HG03108 (cell line): ENCODE results near the gene VIT.

Source experiments
- ATAC-seq: cut with Tn5 transposase; IDR thresholded peaks from one replicate; pipeline ENCODE4 v1.9.1; 2021; ENCODE audit warnings: moderate library complexity; ENCODE audit not compliant: unreplicated experiment

Gene VIT

GRCh38 chr2:36696533-36696932 is at the start of gene VIT:
Gene VIT (plus strand): TSS chr2:36696707. CDS start chr2:36716371, 19,664 bp downstream.
- no peak for ATAC-seq

- ATAC-seq, result peak; percentile 97
These were observed 46.3 kb upstream of the VIT start for GRCh38 chr2:36650031-36650829.

- no peak for ATAC-seq
These were observed 43.4 kb upstream of the VIT start for GRCh38 chr2:36653155-36653554.

GRCh38 chr2:36653967-36654694 is 42.4 kb upstream of the VIT start:
- ATAC-seq, result no peak

GRCh38 chr2:36655453-36655852 is 41.1 kb upstream of the VIT start:
- no peak for ATAC-seq

GRCh38 chr2:36657703-36658102 is 38.8 kb upstream of the VIT start:
- no peak for ATAC-seq

GRCh38 chr2:36658277-36658748 is 38.2 kb upstream of the VIT start:
- ATAC-seq, result no peak

GRCh38 chr2:36659218-36659617 is 37.3 kb upstream of the VIT start:
- no peak for ATAC-seq

- ATAC-seq, result peak; percentile 55
These were observed 36.6 kb upstream of the VIT start for GRCh38 chr2:36659872-36660312.

GRCh38 chr2:36662638-36663037 is 33.9 kb upstream of the VIT start:
- no peak for ATAC-seq

GRCh38 chr2:36663295-36663694 is 33.2 kb upstream of the VIT start:
- ATAC-seq, result no peak

- ATAC-seq, result peak; percentile 67
These were observed 32.4 kb upstream of the VIT start for GRCh38 chr2:36663851-36664695.

- ATAC-seq, result no peak
These were observed 31.8 kb upstream of the VIT start for GRCh38 chr2:36664696-36665076.

- ATAC-seq, result no peak
These were observed 28.6 kb upstream of the VIT start for GRCh38 chr2:36667931-36668330.

- no peak for ATAC-seq
These were observed 25.5 kb upstream of the VIT start for GRCh38 chr2:36670881-36671595.

- ATAC-seq, result no peak
These were observed 24.8 kb upstream of the VIT start for GRCh38 chr2:36671731-36672130.

GRCh38 chr2:36672199-36672598 is 24.3 kb upstream of the VIT start:
- no peak for ATAC-seq

- ATAC-seq, result no peak
These were observed 20.8 kb upstream of the VIT start for GRCh38 chr2:36675579-36676282.

- no peak for ATAC-seq
These were observed 20.1 kb upstream of the VIT start for GRCh38 chr2:36676364-36676763.

- ATAC-seq, result no peak
These were observed 19.1 kb upstream of the VIT start for GRCh38 chr2:36677386-36677785.
